Adrenal gland (tissue), 5 donors: ENCODE measurements around the gene NDUFS3.

Experiments
- CTCF ChIP-seq, 6 experiments: fragments of 450-650 bp in 4 of 6; fragments of 200-600 bp in 2 of 6; sonication (generic) in 1 of 6; IDR thresholded peaks; 1 replicate in 5 of 6; 2 replicates in 1 of 6; pipeline versions ENCODE4 v1.5.1 to v1.8.0; 2016 to 2021; ENCODE audit warnings: antibody characterized with exemption in 6 of 6, mild to moderate bottlenecking in 2 of 6, moderate library complexity in 1 of 6
- POLR2A ChIP-seq, 2 donors: fragments of 450-650 bp; IDR thresholded peaks; one replicate each; pipeline ENCODE4 v1.6.1; 2017; ENCODE audit warnings: antibody characterized with exemption in 2 of 2, mild to moderate bottlenecking in 2 of 2, moderate library complexity in 1 of 2
- donor health status: DM: no; HTN: no; CAD: no.

GRCh38 chr11:47586098-47586855 lies 7.4 kb downstream of the NDUFS3 start, which contains the start of gene FAM180B:
- TF ChIP-seq CTCF (IDR thresholded peaks at IDR 0.05) = no peak
- TF ChIP-seq POLR2A (IDR thresholded peaks at IDR 0.05) = no peak
